B cell (primary cell): ENCODE measurements around the gene RPF1. TPM values are rescaled to one million over a fixed set of nuclear protein-coding genes. Genes with fewer than 3 reads are reported as not detected.

Experiments
- ATAC-seq: fragments of 200-7000 bp; cut with Tn5 transposase; one replicate; pipeline ENCODE4 v1.10.0; 2021; ENCODE audit warnings: low read depth, mild to moderate bottlenecking, moderate number of reproducible peaks, moderate library complexity
- CTCF ChIA-PET: fragments of 350-600 bp; sonication (Branson Sonifier 250); formaldehyde crosslinking; loops from one replicate; lab custom pipeline; 2021; ENCODE audit warnings: antibody characterized with exemption, inconsistent platforms; lab: Charles Lee
- POLR2A ChIA-PET: fragments of 350-600 bp; sonication (Branson Sonifier 250); formaldehyde crosslinking; loops from one replicate; lab custom pipeline; 2021; ENCODE audit warnings: antibody characterized with exemption; lab: Charles Lee
- DNase-seq: peaks from one replicate; pipeline ENCODE4 v3.0.0; 2013
- H2AFZ ChIP-seq: 2 replicates; pipeline ENCODE4 v1.6.1; 2012; ENCODE audit warnings: mild to moderate bottlenecking, low read depth, low read length; ENCODE audit not compliant: insufficient read depth, poor library complexity, severe bottlenecking
- H3K27ac ChIP-seq, 2 donors: 1 replicate in 1 of 2; 2 replicates in 1 of 2; pipeline ENCODE4 v1.5.1; 2012 to 2013; ENCODE audit warnings: low read length in 2 of 2, mild to moderate bottlenecking in 2 of 2, moderate library complexity in 1 of 2
- H3K27me3 ChIP-seq, 4 experiments: fragments of 200-600 bp in 1 of 4; sonication (generic) in 1 of 4; replicated peaks in 1 of 4; 1 replicate in 2 of 4; 2 replicates in 2 of 4; pipeline versions ENCODE4 v1.6.1 to v1.7.0; 2013 to 2016; ENCODE audit warnings: low read length in 3 of 4, mild to moderate bottlenecking in 2 of 4, mixed read lengths in 1 of 4, moderate library complexity in 1 of 4; ENCODE audit not compliant: insufficient read depth in 4 of 4, control insufficient read depth in 3 of 4; ENCODE audit errors: control extremely low read depth in 1 of 4
- H3K36me3 ChIP-seq, 2 experiments: replicated peaks in 1 of 2; 1 replicate in 1 of 2; 2 replicates in 1 of 2; pipeline versions ENCODE4 v1.6.1 to v1.7.1; 2013; ENCODE audit warnings: low read length in 1 of 2; ENCODE audit not compliant: insufficient read depth in 2 of 2, control insufficient read depth in 1 of 2; ENCODE audit errors: control extremely low read depth in 1 of 2, extremely low read depth in 1 of 2
- H3K4me1 ChIP-seq, 2 donors: fragments of 200-600 bp in 1 of 2; sonication (generic) in 1 of 2; 1 replicate in 1 of 2; 2 replicates in 1 of 2; pipeline versions ENCODE4 v1.5.1 to v1.6.1; 2013 to 2017; ENCODE audit warnings: low read length in 2 of 2; ENCODE audit not compliant: control insufficient read depth in 2 of 2, insufficient read depth in 2 of 2
- H3K4me2 ChIP-seq: replicated peaks from 2 replicates; pipeline ENCODE3; 2012; ENCODE audit warnings: mild to moderate bottlenecking, low read depth, low read length; ENCODE audit not compliant: poor library complexity, severe bottlenecking
- H3K4me3 ChIP-seq, 5 experiments: fragments of 200-600 bp in 1 of 5; sonication (generic) in 1 of 5; 1 replicate in 3 of 5; 2 replicates in 2 of 5; pipeline versions ENCODE4 v1.5.1 to v1.7.0; 2011 to 2016; ENCODE audit warnings: low read length in 4 of 5, mild to moderate bottlenecking in 4 of 5, low read depth in 2 of 5, control low read depth in 1 of 5, moderate library complexity in 1 of 5; ENCODE audit not compliant: insufficient read depth in 1 of 5; ENCODE audit errors: control extremely low read depth in 1 of 5, extremely low read depth in 1 of 5
- H3K79me2 ChIP-seq: fragments of 200-600 bp; sonication (generic); one replicate; pipeline ENCODE4 v1.6.0; 2016; ENCODE audit warnings: low read length; ENCODE audit not compliant: control insufficient read depth, insufficient read depth
- H3K9ac ChIP-seq: fragments of 200-600 bp; sonication (generic); 2 replicates; pipeline ENCODE4 v1.6.1; 2017; ENCODE audit warnings: mild to moderate bottlenecking, low read length, moderate library complexity
- H3K9me3 ChIP-seq, 3 donors: one replicate each; pipeline versions ENCODE4 v1.6.1 to v1.7.1; 2013; ENCODE audit warnings: low read length in 2 of 3; ENCODE audit not compliant: control insufficient read depth in 2 of 3, insufficient read depth in 1 of 3; ENCODE audit errors: control extremely low read depth in 1 of 3
- H4K20me1 ChIP-seq: 2 replicates; pipeline ENCODE4 v1.6.0; 2012; ENCODE audit warnings: mild to moderate bottlenecking, low read length; ENCODE audit not compliant: insufficient read depth, control insufficient read depth, poor library complexity, severe bottlenecking
- H3K27ac Mint-ChIP-seq: one replicate; pipeline ENCODE4 v1.8.0; 2021; ENCODE audit warnings: mixed read lengths
- H3K27me3 Mint-ChIP-seq: one replicate; pipeline ENCODE4 v1.8.0; 2021; ENCODE audit warnings: mixed read lengths
- H3K4me1 Mint-ChIP-seq: one replicate; pipeline ENCODE4 v1.8.0; 2021; ENCODE audit warnings: mixed read lengths
- H3K4me3 Mint-ChIP-seq: one replicate; pipeline ENCODE4 v1.8.0; 2021; ENCODE audit warnings: mixed read lengths
- H3K9me3 Mint-ChIP-seq: one replicate; pipeline ENCODE4 v1.8.0; 2022; ENCODE audit warnings: mixed read lengths; ENCODE audit not compliant: insufficient read depth
- CTCF ChIP-seq: fragments of 200-600 bp; IDR thresholded peaks from one replicate; pipeline ENCODE4 v1.8.0; 2022; ENCODE audit warnings: antibody characterized with exemption, mild to moderate bottlenecking
- EZH2 ChIP-seq: IDR thresholded peaks from 2 replicates; pipeline ENCODE4 v1.6.1; 2012; ENCODE audit warnings: borderline replicate concordance, low read depth, mild to moderate bottlenecking, moderate library complexity, low read length; ENCODE audit not compliant: insufficient read depth, poor library complexity, severe bottlenecking
- WGBS: methylation state at CpG from one replicate; pipeline ENCODE4 v1.1.5; 2013; ENCODE audit warnings: missing lambda C conversion rate; ENCODE audit not compliant: insufficient coverage; 5-methylcytosine and 5-hydroxymethylcytosine counted together
- intact Hi-C: fragments of 100-400 bp; cut with micrococcal nuclease; formaldehyde crosslinking; loops from one replicate; pipeline ENCODE4 v1.10.0; 2022
- polyA plus RNA-seq: library from polyadenylated mRNA; depleted of rRNA; stranded (reverse); fragments of >200 nt; gene quantifications from 2 replicates; pipeline ENCODE4 v1.2.3, GENCODE V29; 2012
- total RNA-seq, 2 donors: library from RNA; stranded (reverse); fragments of 120-200 nt in 1 of 2; gene quantifications; 1 replicate in 1 of 2; 2 replicates in 1 of 2; pipeline versions ENCODE4 v1.2.3 to v1.2.4, GENCODE V29; 2013 to 2022

The RPF1 gene
- total and polyA plus RNA-seq, 2 donors (not counting 1 experiment from before 2014, with no cell fraction given): 15.5 to 38.8 TPM

GRCh38 chr1:84504580-84505492 is 25.8 kb downstream of the RPF1 start:
- H3K4me1 ChIP-seq: peaks cover 23 to 27% of the 10 kb centered on the region in 2 donors
- H2AFZ ChIP-seq: peak overlapping the region; percentile 84
- peaks cover 54% of the 10 kb centered on the region for H3K79me2 ChIP-seq
- intact Hi-C loops: loop anchor here (2.0 to 10.0 kb wide), 6 partner anchors 37 to 772 kb away; partner anchors contain the start of genes BCL10, PRKACB and SYDE2
- H3K36me3 ChIP-seq: peaks cover 0 to 8% of the 10 kb centered on the region in 2 experiments
- peaks cover 0 to 6% (median 0%) of the 10 kb centered on the region in 3 donors for H3K9me3 ChIP-seq
- Mint-ChIP-seq H3K27ac (peak overlapping the region; percentile 98), H3K9me3 (no peaks in the 10 kb centered on the region), H3K4me1 (peaks cover 37% of the 10 kb centered on the region), H3K27me3 (no peaks in the 10 kb centered on the region), H3K4me3 (peak overlapping the region; percentile 95)
- peak overlapping the region; percentile 73 for H3K9ac ChIP-seq
- H3K27ac ChIP-seq: peak overlapping the region in 1 of 2 donors; percentile 82
- H3K4me3 ChIP-seq: peak overlapping the region; percentile 82 to 98 (median 89)
- DNase-seq (no peak), ATAC-seq (no peak)
- ChIA-PET POLR2A (interaction anchor here (1.1 to 2.7 kb wide), 5 partner anchors 25 to 361 kb away, joined by 3 to 41 read pairs (median 8); partner anchors contain the start of genes CTBS, PRKACB and RPF1), CTCF (interaction anchor here (0.9 to 2.1 kb wide), 7 partner anchors 9 to 118 kb away, joined by 3 to 5 read pairs (median 3); no protein-coding TSS in a partner anchor)
- 15% methylated on average over 13 of the region's 17 CpGs for WGBS
- no peaks in the 10 kb centered on the region for H3K27me3 ChIP-seq
- H3K4me2 ChIP-seq: peak overlapping the region; percentile 84
- H4K20me1 ChIP-seq: peaks cover 7% of the 10 kb centered on the region
- TF ChIP-seq EZH2 (no peak), CTCF (no peak)
